ENCODE results near the gene PDE2A.

The PDE2A gene

GRCh38 chr11:72609045-72609444 lies 65.2 kb downstream of the PDE2A start:
- no peak for DNase-seq

- no peak for DNase-seq
Measured at GRCh38 chr11:72607496-72607895, 66.7 kb downstream of the PDE2A start.

GRCh38 chr11:72606748-72607468 lies 67.3 kb downstream of the PDE2A start:
- no peak for DNase-seq

- DNase-seq = no peak
Measured at GRCh38 chr11:72605973-72606747, 68.1 kb downstream of the PDE2A start.

GRCh38 chr11:72604256-72604655 lies 70.0 kb downstream of the PDE2A start:
- no peak for DNase-seq

GRCh38 chr11:72602250-72602904 lies 71.8 kb downstream of the PDE2A start:
- DNase-seq = no peak

GRCh38 chr11:72600557-72600956 lies 73.7 kb downstream of the PDE2A start:
- no peak for DNase-seq

- no peak for DNase-seq
Measured at GRCh38 chr11:72599325-72600117, 74.7 kb downstream of the PDE2A start.

- no peak for DNase-seq
Measured at GRCh38 chr11:72598906-72599305, 75.3 kb downstream of the PDE2A start.

- DNase-seq = no peak
Measured at GRCh38 chr11:72598466-72598865, 75.8 kb downstream of the PDE2A start.

- DNase-seq = no peak
Measured at GRCh38 chr11:72597721-72598120, 76.5 kb downstream of the PDE2A start.

- DNase-seq = no peak
Measured at GRCh38 chr11:72595292-72595684, 78.9 kb downstream of the PDE2A start.

GRCh38 chr11:72594493-72595291 lies 79.5 kb downstream of the PDE2A start:
- DNase-seq = no peak

GRCh38 chr11:72592698-72593495 lies 81.3 kb downstream of the PDE2A start:
- DNase-seq = no peak

- no peak for DNase-seq
Measured at GRCh38 chr11:72591785-72592502, 82.3 kb downstream of the PDE2A start.

GRCh38 chr11:72591023-72591422 lies 83.2 kb downstream of the PDE2A start:
- DNase-seq = no peak

GRCh38 chr11:72589802-72590761 lies 84.1 kb downstream of the PDE2A start:
- no peak for DNase-seq

GRCh38 chr11:72588421-72589410 lies 85.5 kb downstream of the PDE2A start:
- DNase-seq = no peak
